Measurements from ENCODE around the gene TNNT3.

DNA sequence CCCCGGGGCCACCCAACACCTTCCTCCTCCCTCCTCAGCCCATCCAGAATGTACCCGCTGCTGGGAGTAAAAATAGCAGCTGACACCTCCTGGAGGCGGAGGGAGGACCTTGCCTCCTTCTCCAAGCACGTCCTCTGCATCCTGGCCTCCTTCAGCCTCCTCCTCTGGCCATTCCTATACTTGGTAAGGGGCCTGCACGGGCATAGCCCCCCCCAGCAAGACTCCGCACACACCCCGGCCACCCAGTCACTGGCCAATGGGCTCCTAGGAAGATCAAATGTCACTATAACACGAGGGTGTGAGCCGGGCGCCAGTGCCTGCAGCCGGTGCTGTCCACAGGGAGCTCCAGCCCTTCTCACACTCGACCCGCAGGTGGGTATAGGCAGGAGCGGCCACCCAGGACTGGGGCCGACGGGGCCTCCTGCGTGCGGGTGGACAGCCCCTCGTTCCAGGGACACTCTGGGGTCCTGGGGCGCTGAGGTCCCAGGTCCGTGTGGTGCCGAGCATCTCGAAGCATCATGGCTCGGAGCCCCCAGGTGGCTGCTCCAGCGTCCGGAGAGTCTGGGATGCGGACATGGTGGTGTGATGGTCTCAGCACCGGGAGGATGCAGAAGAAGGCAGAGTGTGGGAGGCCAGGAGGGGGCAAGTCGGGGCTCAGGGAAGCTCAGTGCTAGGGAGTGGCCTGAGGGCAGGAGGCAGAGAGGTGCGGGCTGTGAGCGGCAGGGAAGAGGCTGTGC, at the start of gene TNNT3:
- no peak for TF ChIP-seq SUZ12 (IDR thresholded peaks at IDR 0.05)
- no peak for TF ChIP-seq FOXA1 (IDR thresholded peaks at IDR 0.05)
- TF ChIP-seq BHLHE40 (IDR thresholded peaks at IDR 0.05; ENCODE audit: borderline replicate concordance): no peak
- no peak for TF ChIP-seq SP1 (IDR thresholded peaks at IDR 0.05)
- no peak for TF ChIP-seq NFRKB (IDR thresholded peaks at IDR 0.05)

Data from HEK293T (cell line).